MG63 (cell line): ENCODE measurements around the gene PRRX2. TPM values are rescaled to one million over a fixed set of nuclear protein-coding genes. Genes with fewer than 3 reads are reported as not detected.

Experiments used
- DNase-seq: peaks from one replicate; pipeline ENCODE4 v3.0.0-alpha.2; 2020
- H3K27me3 ChIP-seq: fragments of 250-450 bp; sonication (Bioruptor Pico); 2 replicates; pipeline ENCODE4 v1.5.1; 2020; ENCODE audit warnings: mild to moderate bottlenecking, moderate library complexity
- H3K36me3 ChIP-seq: fragments of 250-450 bp; sonication (Bioruptor Pico); 2 replicates; pipeline ENCODE4 v1.5.1; 2020; ENCODE audit warnings: mild to moderate bottlenecking, moderate library complexity
- H3K4me3 ChIP-seq: fragments of 250-450 bp; sonication (Bioruptor Pico); 2 replicates; pipeline ENCODE4 v1.5.1; 2020; ENCODE audit warnings: mild to moderate bottlenecking, moderate library complexity
- H3K9me3 ChIP-seq: fragments of 250-450 bp; sonication (Bioruptor Pico); 2 replicates; pipeline ENCODE4 v1.5.1; 2020; ENCODE audit warnings: mild to moderate bottlenecking, moderate library complexity
- total RNA-seq: library from RNA; depleted of rRNA; stranded (reverse); fragments of >200 nt; shearing (Covaris generic); gene quantifications from 2 replicates; pipeline ENCODE4 v1.2.3, GENCODE V29; 2014; ENCODE audit warnings: low replicate concordance

Gene PRRX2
- total RNA-seq, 1 experiment from 2014 or later, result 38.4 TPM

DNA sequence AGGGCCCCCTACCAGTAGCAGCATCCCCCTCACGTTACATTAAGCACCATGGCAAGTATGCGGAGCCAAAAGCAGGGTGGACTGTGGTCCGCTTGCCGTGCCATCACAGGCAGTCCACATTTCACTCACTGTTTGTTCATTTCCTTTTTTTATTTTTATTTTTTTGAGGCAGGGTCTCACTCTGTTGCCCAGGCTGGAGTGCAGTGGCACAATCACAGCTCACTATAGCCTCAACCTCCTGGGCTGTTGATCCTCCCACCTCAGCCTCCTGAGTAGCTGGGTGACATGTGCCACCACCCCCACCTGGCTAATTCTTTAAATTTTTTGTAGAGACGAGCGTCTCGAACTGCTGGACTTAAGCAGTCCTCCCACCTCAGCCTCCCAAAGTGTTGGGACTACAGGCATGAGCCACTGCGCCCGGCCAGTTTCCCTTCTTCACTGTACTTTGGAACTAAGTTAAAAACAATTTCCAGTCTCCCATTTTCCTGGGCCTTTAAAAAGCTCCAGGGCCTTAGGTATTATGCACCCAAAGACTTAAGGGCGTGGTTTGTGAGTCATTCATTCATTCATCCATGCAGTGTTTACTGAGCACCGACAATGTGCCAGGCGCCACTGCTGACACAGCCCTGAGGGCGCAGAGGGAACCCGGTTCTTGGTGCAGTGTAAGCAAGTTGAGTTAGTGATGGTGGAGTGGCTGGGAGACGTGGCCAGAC, 19.9 kb downstream of the PRRX2 start:
- no peaks in the 10 kb centered on the region for H3K9me3 ChIP-seq
- no peaks in the 10 kb centered on the region for H3K27me3 ChIP-seq
- no peak overlapping the region for H3K4me3 ChIP-seq
- 0 out of 2 replicates have a peak, but pooled peaks cover 2% of the 10 kb centered on the region for H3K36me3 ChIP-seq
- peak; percentile 87 for DNase-seq

DNA sequence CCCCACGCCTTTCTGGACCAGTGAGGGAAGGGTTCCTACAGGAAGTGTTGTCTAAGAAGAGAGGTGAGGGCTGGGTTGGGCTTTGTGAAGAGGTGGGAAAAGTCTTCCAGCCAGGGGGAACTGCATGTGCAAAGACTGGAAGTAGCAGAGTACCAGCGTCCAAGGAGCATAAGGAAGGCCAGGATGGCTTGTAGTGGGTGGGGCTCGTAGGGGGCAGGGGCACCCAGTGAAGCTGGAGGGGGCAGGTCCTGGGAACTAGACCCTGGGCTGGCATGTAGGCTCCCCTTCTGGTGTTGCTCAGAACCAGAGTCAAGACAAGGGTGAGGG, 20.4 kb downstream of the PRRX2 start:
- Histone ChIP-seq H3K9me3 (no peaks in the 10 kb centered on the region), H3K27me3 (no peaks in the 10 kb centered on the region), H3K36me3 (0 out of 2 replicates have a peak, but pooled peaks cover 2% of the 10 kb centered on the region), H3K4me3 (no peak overlapping the region)
- no peak for DNase-seq

DNA sequence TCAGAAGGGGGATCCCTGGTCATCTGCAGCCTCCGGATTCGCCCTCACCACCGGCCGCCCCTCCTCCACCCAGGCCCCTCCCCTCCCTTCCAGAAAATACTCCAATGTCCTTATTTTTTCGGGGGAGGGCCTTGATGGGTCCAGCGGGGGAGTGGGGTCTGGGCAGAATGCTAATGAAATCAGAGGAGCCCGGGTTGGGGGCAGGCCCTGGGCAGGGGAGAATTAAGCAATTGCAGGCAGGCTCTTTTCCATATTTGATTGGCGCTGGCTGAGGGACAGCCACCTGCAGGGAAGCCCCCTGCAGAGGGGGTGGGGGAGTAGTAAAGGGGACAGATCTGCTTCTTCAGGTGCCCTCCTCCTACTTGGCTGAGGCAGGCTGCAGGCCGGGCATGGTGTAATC, 21.3 kb downstream of the PRRX2 start:
- H3K4me3 ChIP-seq, result no peak overlapping the region
- H3K9me3 ChIP-seq, result no peaks in the 10 kb centered on the region
- H3K36me3 ChIP-seq, result 0 out of 2 replicates have a peak, but pooled peaks cover 2% of the 10 kb centered on the region
- H3K27me3 ChIP-seq, result no peaks in the 10 kb centered on the region
- no peak for DNase-seq

DNA sequence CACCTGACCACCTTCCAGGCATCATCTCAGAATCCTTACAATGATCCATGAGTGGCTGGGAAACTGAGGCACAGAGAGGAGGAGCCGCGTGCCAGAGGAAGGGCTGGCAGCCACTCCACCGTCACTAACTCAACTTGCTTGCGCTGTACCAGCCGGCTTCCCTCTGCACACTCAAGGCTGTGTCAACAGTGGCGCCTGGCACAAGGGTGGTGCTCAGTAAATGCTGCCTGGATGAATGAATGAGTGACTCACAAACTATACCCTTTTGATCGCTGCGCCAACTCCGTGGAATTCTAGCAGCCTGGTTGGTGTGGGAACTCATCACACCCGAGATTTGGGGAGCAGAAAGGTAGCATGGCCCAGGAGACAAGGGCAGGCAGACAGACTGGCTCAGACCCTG, 21.9 kb downstream of the PRRX2 start:
- H3K36me3 ChIP-seq, result peaks cover 3% of the 10 kb centered on the region; the same call in 1 of the 2 replicates
- no peaks in the 10 kb centered on the region for H3K27me3 ChIP-seq

DNA sequence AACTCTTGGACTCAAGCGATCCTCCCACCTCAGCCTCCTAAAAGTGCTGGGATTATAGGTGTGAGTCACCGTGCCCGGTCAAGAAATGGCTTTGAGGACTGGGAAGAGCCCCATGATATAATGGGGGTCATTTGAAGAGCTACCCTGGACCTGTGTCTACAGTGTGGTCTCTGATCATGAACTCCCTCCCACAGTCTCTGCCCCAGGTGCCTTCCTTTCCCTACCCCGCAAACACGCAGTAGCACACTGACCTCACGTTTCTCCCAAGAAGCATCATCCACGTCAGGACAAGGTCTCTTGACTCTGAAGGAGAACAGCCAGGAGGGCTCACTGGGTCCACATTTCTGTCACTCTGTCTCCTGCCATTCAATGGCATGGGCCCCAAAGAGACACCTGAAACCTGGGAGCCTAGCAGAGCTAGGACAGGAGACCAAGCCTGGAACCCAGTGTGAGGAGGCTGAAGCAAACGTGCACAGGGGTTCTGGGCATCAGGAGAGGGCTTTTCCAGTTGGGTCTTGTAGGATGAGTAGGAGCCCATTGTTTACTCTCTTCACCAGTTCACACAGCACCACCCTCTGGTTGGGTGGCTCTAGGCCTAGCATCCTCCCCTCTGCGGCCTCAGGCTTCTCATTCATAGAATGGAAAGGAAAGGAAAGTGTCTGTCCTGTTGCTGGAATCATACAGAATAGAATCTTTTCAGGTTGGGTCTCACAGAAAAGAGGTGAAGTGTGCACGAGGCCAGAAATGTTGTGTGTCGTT, 23.0 kb downstream of the PRRX2 start:
- Histone ChIP-seq H3K27me3 (no peaks in the 10 kb centered on the region), H3K36me3 (peaks cover 7% of the 10 kb centered on the region), H3K9me3 (no peaks in the 10 kb centered on the region), H3K4me3 (no peak overlapping the region)
- no peak for DNase-seq

More for the DNA sequence above, 21.9 kb downstream of the PRRX2 start:
- Histone ChIP-seq H3K4me3 (no peak overlapping the region), H3K9me3 (no peaks in the 10 kb centered on the region)
- peak; percentile 46 for DNase-seq

DNA sequence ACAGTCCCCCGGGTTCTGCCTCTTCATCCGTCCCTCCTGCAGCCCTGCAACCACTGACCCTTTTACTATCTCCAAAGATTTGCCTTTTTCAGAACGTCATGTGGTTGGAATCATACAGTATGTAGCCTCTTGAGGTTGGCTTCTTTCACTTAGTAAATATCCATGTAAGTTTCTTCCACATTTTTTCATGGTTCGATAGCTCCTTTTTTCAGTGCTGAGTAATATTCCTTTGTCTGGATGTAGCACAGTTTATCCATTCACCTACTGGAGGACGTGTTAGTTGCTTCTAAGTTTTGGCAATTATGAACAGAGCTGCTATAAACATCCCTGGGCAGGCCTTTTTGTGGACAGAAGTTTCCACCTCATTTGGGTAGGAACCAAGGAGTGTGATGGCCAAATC, 27.1 kb downstream of the PRRX2 start:
- no peaks in the 10 kb centered on the region for H3K27me3 ChIP-seq
- H3K4me3 ChIP-seq, result no peak overlapping the region
- no peak for DNase-seq
- no peaks in the 10 kb centered on the region for H3K9me3 ChIP-seq
- H3K36me3 ChIP-seq, result peaks cover 5% of the 10 kb centered on the region

GRCh38 chr9:129693741-129694140, 28.3 kb downstream of the PRRX2 start:
- H3K9me3 ChIP-seq, result no peaks in the 10 kb centered on the region

DNA sequence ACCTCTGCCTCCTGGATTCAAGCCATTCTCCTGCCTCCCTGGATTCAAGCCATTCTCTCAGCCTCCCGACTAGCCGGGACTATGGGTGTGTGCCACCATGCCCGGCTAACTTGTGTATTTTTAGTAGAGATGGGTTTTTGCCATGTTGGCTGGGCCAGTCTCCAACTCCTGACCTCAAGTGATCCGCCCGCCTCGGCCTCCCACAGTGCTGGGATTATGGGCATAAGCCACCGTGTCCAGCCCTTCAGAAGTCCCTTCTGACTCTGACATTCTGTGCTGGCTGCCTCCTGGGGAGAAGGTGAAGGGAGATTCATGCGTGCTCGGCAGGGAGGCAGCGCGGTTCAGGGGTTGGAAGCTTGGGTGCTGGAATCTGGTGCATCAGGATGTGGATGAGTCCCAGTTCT, 28.8 kb downstream of the PRRX2 start:
- Histone ChIP-seq H3K9me3 (no peaks in the 10 kb centered on the region), H3K4me3 (no peak overlapping the region), H3K27me3 (no peaks in the 10 kb centered on the region), H3K36me3 (peaks cover 5% of the 10 kb centered on the region)
- DNase-seq, result peak; percentile 96

More at GRCh38 chr9:129693741-129694140, 28.3 kb downstream of the PRRX2 start:
- Histone ChIP-seq H3K4me3 (no peak overlapping the region), H3K36me3 (peaks cover 5% of the 10 kb centered on the region), H3K27me3 (no peaks in the 10 kb centered on the region)
- no peak for DNase-seq

DNA sequence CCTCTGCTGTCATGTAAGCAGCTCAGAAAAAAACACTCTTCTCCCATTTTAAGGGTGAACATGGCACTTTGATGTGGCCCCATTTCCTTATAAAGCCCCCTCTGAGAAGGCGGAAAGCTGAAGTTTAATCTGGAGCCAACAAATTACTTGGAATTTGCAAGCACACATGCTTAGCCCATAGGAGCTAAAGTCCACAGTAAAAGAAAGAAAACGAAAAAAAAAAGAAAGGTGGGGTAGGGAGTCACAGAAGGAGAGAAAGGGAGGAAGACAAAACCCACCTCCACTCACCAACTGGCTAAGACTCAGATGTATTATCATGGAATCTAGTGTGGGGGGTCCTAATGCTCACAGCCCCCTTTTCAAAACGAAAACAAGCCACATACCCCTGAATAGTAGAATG, 30.4 kb downstream of the PRRX2 start:
- H3K4me3 ChIP-seq, result no peak overlapping the region
- DNase-seq, result no peak
- H3K9me3 ChIP-seq, result no peaks in the 10 kb centered on the region
- H3K27me3 ChIP-seq, result no peaks in the 10 kb centered on the region
- H3K36me3 ChIP-seq, result peaks cover 5% of the 10 kb centered on the region

DNA sequence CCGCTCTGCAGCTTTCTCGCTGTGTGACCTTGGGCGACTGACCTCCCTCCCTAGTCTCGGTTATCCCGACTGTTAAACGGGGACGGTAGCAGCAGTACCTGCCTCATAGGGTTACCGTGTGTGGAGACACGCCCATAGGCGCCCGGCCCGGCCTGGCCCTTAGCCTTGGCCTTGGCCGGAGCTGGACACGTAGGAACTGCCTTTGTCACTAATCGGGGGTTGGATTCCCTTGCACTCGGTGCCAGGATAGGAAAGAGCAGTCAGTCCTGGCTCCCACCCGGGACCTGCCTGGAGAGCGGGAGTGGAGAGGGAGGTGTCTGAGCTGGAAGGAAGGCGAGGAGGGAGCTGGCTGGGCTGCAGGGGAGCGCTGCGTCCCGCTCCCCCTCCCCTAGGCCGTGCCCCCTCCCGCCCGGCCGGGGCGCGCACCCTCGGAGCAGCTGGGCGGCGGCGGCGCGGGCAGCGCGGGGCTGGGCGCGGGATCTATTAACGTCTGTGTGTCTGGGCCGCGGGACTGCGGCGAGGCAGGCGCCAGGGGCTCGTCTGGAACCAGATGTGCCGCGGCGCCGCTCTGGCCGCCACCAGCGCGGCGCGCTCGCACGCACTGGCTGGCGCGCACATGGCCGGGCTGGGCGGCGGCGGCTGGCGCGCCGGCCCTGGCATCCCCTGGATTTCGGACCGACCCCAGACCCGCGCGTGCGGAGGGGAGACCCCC, 31.7 kb downstream of the PRRX2 start:
- no peaks in the 10 kb centered on the region for H3K27me3 ChIP-seq
- peak overlapping the region; percentile 32 for H3K4me3 ChIP-seq
- peaks cover 5% of the 10 kb centered on the region for H3K36me3 ChIP-seq
- H3K9me3 ChIP-seq, result no peaks in the 10 kb centered on the region
- peak; percentile 96 for DNase-seq

GRCh38 chr9:129697656-129698253, 32.3 kb downstream of the PRRX2 start:
- no peaks in the 10 kb centered on the region for H3K27me3 ChIP-seq
- peaks cover under 1% of the 10 kb centered on the region for H3K36me3 ChIP-seq
- no peaks in the 10 kb centered on the region for H3K9me3 ChIP-seq
- peak overlapping the region; percentile 32 for H3K4me3 ChIP-seq
- DNase-seq, result peak; percentile 81

DNA sequence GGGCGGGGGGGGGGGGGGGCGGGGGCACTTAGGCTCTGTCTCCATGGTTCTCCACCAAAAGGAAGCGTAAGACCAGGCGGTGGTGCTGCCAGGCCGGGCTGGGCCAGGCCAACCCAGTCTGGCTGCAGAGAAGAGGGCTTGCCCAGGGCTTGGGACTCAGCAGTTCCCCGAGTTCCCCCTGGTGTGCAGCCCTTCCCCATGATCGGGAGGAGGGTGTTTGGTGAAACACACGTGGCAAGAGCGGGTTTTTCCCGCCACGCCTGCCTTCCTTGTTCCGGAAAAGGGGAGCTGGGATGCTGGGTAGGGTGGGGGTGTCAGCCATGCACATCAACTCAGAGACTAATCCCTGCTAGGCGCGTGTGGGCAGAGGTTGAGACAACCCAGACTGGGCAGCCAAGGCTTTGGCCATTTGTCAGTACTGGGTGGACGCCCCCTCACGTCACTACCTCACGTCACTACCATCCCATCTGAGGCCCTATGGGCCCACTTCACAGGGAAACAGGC, 32.9 kb downstream of the PRRX2 start:
- Histone ChIP-seq H3K36me3 (no peaks in the 10 kb centered on the region; the same call in 1 of the 2 replicates), H3K4me3 (no peak overlapping the region), H3K9me3 (no peaks in the 10 kb centered on the region), H3K27me3 (no peaks in the 10 kb centered on the region)
- DNase-seq, result peak; percentile 82

DNA sequence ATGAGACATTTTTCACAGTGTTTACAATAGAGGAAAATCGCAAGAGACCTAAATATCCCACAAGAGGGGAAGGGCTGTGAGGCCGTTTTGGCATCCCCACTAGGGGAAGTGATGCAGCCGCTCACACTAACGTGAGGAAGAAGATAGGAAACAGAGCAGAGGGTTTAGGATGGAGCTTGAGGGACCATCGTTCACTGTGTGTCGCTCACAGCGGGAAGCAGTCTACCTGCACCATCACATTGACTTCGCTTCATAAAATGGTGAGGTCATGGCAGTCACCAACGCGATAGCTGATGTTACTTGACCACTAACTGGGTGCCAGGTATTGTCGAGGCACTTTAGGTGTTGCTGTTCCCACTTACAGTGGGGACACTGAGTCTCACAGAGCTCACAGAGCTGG, 35.6 kb downstream of the PRRX2 start:
- no peak overlapping the region for H3K4me3 ChIP-seq
- H3K27me3 ChIP-seq, result no peaks in the 10 kb centered on the region
- no peaks in the 10 kb centered on the region for H3K9me3 ChIP-seq
- no peaks in the 10 kb centered on the region for H3K36me3 ChIP-seq
- no peak for DNase-seq

GRCh38 chr9:129701549-129701948, 36.1 kb downstream of the PRRX2 start:
- Histone ChIP-seq H3K27me3 (no peaks in the 10 kb centered on the region), H3K9me3 (no peaks in the 10 kb centered on the region), H3K4me3 (no peak overlapping the region), H3K36me3 (no peaks in the 10 kb centered on the region)
- no peak for DNase-seq

DNA sequence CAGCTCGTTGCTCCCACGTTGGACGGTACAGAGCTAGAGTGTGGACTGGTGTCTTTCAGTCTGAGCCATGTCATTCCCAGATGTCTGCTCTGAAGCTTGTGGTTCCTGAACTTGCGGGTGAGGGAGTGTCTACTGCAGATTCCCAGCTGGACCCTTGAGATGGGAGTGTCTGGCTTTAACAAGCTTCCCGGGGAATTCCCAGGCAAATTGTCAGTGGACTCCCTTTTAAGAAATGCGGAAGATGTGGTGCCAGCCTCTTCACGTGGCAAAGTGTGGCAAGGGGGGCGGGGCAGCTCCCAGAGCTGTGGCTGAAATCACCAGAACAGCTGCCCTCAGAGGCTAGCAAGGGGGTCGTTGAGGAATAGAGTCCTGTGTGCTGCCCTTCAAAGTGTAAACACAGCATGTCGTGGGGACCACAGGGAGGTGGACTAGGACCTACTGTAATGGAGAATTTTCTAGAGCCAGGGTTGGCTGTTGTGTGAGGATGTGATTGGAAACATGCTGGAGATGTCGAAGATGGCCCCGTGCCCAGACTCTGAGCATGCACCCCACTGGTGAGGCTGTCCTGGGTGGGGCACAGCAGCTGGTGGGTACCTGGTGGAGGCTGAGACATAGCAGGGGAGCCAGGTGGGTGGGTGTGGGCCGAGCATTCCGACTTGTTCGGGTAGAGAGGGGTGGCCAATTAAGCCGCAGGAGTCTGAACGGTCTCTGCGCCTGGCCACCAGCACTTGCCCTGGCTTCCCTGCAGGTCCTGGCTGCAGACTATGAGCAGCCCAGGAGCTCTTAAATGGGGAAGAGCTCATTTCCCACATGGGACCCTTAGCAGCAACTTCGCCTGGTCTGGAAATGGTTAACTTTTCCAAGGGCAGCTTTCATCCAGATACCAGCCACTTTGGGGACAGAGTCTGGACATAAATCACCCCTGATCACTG, 37.4 kb downstream of the PRRX2 start:
- H3K4me3 ChIP-seq, result no peak overlapping the region
- no peaks in the 10 kb centered on the region for H3K9me3 ChIP-seq
- no peaks in the 10 kb centered on the region for H3K36me3 ChIP-seq
- no peaks in the 10 kb centered on the region for H3K27me3 ChIP-seq
- peak; percentile 59 for DNase-seq
